ENCODE measurements around the gene TRAF5. TPM values are rescaled to one million over a fixed set of nuclear protein-coding genes. Genes with fewer than 3 reads are reported as not detected.

The TRAF5 gene
- total RNA-seq, 1 donor from 2014 or later, result 9.8 TPM

DNA sequence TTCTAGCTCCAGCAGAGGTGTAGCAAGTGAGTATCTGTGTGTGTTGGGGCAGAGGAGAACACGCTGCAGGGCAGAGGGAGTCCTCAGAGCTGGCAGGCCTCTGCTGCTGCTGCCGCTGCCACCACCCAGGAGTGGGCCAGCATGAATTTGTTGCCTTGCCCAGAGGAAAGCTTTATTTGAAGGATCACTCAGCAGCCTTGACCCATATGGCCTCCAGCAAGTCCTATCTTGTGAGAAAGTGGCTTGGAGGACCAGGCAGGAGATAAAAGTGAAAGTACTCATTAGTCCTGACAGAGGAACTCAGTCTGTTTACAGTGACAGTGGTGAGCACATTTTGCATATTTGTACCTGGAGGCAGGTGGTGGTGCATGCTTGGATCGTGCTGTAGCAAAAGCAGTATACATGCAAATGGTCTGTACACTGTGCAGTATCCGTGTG is 3.1 kb downstream of the TRAF5 start:
- Histone ChIP-seq H3K36me3 (no peaks in the 10 kb centered on the region), H3K27ac (no peak overlapping the region), H3K4me3 (no peak overlapping the region), H3K4me1 (peaks cover 15% of the 10 kb centered on the region), H3K9me3 (no peaks in the 10 kb centered on the region), H3K27me3 (no peaks in the 10 kb centered on the region)
- DNase-seq (no peak), ATAC-seq (no peak)
- TF ChIP-seq, protein P1, sequence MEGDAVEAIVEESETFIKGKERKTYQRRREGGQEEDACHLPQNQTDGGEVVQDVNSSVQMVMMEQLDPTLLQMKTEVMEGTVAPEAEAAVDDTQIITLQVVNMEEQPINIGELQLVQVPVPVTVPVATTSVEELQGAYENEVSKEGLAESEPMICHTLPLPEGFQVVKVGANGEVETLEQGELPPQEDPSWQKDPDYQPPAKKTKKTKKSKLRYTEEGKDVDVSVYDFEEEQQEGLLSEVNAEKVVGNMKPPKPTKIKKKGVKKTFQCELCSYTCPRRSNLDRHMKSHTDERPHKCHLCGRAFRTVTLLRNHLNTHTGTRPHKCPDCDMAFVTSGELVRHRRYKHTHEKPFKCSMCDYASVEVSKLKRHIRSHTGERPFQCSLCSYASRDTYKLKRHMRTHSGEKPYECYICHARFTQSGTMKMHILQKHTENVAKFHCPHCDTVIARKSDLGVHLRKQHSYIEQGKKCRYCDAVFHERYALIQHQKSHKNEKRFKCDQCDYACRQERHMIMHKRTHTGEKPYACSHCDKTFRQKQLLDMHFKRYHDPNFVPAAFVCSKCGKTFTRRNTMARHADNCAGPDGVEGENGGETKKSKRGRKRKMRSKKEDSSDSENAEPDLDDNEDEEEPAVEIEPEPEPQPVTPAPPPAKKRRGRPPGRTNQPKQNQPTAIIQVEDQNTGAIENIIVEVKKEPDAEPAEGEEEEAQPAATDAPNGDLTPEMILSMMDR (IDR thresholded peaks at IDR 0.05), result no peak
- intact Hi-C loops (cut with DNase I), result no loop called here

DNA sequence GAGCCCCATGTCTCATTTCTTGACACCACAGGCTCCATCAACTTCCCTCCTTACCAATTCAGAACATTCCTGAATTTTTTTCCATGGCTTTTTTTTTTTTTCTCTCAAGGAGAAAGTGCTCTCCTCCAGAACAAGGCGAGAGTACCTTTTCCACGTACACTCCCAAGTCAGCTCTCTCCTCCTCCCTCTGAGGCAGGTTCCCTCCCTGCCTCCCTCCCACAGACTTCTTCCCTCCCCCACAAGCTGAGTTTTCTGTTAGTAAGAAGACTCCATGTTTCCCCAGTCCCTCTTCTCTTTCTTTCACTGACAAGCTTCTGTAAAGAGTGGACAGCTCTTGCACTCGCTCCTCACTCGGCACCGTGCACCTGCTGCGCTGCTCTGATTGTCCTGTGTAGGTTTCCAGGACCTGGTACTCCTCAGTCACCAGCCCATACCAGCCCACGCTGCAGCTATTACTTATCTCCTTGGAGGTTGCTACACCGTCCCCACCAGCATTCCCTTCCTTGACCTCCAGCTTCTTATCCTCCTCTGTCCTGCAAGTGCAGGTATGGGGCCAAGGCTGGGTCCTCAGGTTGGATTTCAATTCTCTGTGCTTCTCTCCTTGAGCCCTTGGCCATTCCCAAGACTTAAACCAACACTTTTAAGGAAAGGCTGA is 3.8 kb downstream of the TRAF5 start:
- DNase-seq (no peak), ATAC-seq (no peak)
- Histone ChIP-seq H3K36me3 (no peaks in the 10 kb centered on the region), H3K4me3 (no peak overlapping the region), H3K9me3 (no peaks in the 10 kb centered on the region), H3K4me1 (peaks cover 15% of the 10 kb centered on the region), H3K27me3 (no peaks in the 10 kb centered on the region), H3K27ac (no peak overlapping the region)
- intact Hi-C loops (cut with DNase I), result no loop called here
- TF ChIP-seq, protein P1 (IDR thresholded peaks at IDR 0.05), result no peak

DNA sequence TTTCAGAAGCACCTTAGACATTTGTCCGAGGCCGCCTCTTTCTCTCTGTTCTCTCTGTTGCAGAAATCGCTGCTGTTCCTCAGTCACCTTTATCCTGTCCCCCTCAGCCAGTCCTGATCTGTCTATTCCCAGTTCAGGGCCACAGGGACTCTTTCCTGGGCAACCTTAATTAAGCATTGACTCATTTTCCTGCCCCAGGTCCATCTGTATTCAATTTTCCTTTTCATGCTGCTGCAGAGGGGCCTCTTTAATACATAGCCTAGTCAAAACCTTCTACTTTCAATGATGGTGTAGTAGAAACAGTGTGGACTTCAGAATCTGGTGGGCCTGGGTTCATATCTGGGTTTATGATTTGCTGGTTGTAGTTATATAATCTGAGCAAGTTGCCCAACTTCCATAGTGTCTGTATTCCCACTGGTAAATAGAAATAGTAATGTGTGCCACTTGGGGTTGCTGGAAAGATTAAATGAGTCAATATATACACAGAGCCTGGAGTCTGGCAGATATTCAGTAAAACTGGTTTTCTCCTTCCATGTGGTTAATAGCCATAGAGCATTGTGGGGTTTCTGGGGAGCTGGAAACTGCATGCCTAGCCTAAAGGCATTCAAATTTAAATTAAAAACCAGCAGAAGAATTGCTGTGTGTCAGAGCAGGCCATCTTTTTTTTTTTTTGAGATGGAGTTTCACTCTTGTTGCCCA is 4.5 kb downstream of the TRAF5 start:
- Histone ChIP-seq H3K9me3 (no peaks in the 10 kb centered on the region), H3K36me3 (no peaks in the 10 kb centered on the region), H3K27ac (no peak overlapping the region), H3K27me3 (no peaks in the 10 kb centered on the region), H3K4me3 (no peak overlapping the region), H3K4me1 (peaks cover 19% of the 10 kb centered on the region)
- TF ChIP-seq, protein P1 (IDR thresholded peaks at IDR 0.05), result no peak
- ATAC-seq, result no peak
- intact Hi-C loops (cut with DNase I), result no loop called here
- DNase-seq, result no peak

DNA sequence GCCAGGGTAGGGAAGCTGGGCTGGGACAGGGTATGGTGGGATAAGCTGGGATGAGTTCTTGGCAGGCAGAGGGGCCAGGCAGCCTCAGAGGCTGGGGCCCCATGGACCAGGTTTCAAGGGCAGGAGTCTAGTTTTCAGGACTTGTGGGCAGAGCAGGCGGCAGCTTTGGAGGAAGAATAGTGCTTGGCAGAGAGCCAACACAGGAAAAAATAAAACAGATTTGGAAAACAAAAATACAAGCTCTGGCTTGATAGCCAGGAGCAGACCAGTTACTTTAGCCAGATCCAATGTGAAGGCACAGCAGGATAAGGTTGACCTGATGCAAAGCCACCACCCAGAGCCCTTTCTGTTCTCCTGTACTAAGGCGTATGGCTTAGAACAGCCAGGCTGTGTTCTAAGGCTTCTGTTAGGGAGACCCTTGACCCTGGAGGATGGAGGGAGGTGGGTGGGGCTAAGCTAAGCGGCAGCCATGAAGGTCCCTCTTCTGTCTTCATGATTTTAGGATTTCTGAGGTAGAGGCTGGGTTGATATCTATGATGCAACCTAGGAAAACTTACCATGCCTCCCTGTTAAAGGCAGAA is 5.5 kb downstream of the TRAF5 start:
- H3K27ac ChIP-seq, result no peak overlapping the region
- H3K4me3 ChIP-seq, result no peak overlapping the region
- H3K9me3 ChIP-seq, result no peaks in the 10 kb centered on the region
- TF ChIP-seq, protein P1 (IDR thresholded peaks at IDR 0.05), result no peak
- intact Hi-C loops (cut with DNase I), result no loop called here
- no peak for ATAC-seq
- no peaks in the 10 kb centered on the region for H3K36me3 ChIP-seq
- peaks cover 20% of the 10 kb centered on the region for H3K4me1 ChIP-seq
- DNase-seq, result no peak
- H3K27me3 ChIP-seq, result no peaks in the 10 kb centered on the region

DNA sequence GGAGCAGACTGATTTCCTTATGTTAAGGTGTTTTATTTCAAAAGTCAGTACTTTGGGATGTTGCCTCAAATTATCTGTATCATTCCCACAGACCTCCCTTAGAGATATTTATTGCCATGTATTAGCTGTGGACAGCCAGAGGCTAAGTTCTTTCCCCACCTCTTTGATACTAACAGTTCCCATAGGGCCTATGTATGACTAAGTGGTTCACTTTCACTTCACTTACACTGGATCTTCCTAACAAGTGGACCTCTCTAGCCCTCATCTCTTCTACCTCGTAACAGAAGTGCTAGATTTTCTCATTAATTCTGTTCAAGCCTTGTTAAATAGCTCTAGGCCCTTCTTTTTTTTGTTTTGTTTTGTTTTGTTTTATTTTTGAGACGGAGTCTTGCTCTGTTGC is 6.2 kb downstream of the TRAF5 start:
- Histone ChIP-seq H3K27ac (no peak overlapping the region), H3K4me3 (no peak overlapping the region), H3K27me3 (no peaks in the 10 kb centered on the region), H3K9me3 (no peaks in the 10 kb centered on the region), H3K36me3 (no peaks in the 10 kb centered on the region), H3K4me1 (peaks cover 20% of the 10 kb centered on the region)
- TF ChIP-seq, protein P1 (IDR thresholded peaks at IDR 0.05), result no peak
- DNase-seq (no peak), ATAC-seq (no peak)
- intact Hi-C loops (cut with DNase I), result no loop called here
